Head of caudate nucleus (tissue), 42 donors: ENCODE results near the gene KLF3.
"Not testable (repeated sequence)": the region's sequence is repeated elsewhere in the genome, so short reads cannot be mapped to it uniquely, and the experiment has no call there.

Source experiments
- DNase-seq, 42 donors: peaks; one replicate each; pipeline versions ENCODE4 v3.0.0 to v3.0.0-alpha.2; 2020 to 2021; ENCODE audit warnings: mixed read lengths in 7 of 42
- intact Hi-C: fragments of 100-400 bp; cut with DNase I; formaldehyde crosslinking; loops from one replicate; pipeline ENCODE4 v1.15.0; 2022

KLF3 gene

GRCh38 chr4:38663801-38664705 is at the start of gene KLF3:
Gene KLF3, plus strand, starts transcription at chr4:38664199. Its CDS starts 16,427 bp downstream, at chr4:38680626.
- intact Hi-C loops = loop anchor here (2.0 to 10.0 kb wide), 3 partner anchors 52 to 979 kb away; partner anchors contain the start of gene RELL1

DNA sequence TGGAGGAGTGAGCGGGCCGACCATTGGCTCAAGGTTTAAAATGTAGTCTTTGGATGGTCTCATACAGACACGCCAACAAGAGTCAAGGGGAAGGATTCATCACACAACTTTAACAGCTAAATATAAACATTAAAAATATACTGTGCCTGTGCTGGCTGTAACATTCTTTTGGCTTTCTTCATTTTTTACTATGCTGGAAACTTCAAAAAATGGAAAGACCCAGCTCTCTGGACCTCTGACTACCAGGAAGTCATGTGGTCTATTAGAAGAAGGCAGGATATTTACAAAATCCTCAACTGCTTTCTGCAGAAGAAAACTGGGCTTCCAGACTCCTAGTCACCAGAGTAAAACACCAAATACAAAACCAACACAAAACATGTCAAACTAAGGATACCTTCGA is 49.8 kb upstream of the KLF3 start:
- no peak for DNase-seq
- intact Hi-C loops = loop anchor here (5.0 kb wide), 1 partner anchor 48 kb away; the partner anchor contains the start of gene KLF3

More at GRCh38 chr4:38663801-38664705, at the start of gene KLF3:
- peak; percentile 75 to 97 (median 92) for DNase-seq

DNA sequence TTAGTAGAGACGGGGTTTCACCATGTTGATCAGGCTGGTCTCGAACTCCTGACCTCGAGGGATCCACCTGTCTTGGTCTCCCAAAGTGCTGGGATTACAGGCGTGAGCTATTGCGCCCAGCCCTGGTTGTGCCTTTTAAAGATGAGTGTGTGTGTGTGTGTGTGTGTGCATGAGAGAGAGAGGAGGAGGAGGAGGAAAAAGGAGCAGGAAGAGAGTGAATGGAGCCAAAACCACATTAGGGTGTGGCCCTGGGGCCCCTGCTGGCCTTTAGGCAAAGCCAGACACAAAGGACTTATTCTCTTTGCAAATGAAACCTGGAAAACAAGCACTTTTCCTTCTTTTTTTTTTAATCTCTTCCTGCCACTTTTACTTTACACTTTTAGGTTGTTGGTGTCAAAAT is 48.2 kb upstream of the KLF3 start:
- no peak for DNase-seq
- intact Hi-C loops = no loop called here

GRCh38 chr4:38618505-38618904 is 45.5 kb upstream of the KLF3 start:
- DNase-seq = no peak
- intact Hi-C loops = no loop called here

GRCh38 chr4:38619316-38619715 is 44.7 kb upstream of the KLF3 start:
- intact Hi-C loops = no loop called here
- no peak for DNase-seq

DNA sequence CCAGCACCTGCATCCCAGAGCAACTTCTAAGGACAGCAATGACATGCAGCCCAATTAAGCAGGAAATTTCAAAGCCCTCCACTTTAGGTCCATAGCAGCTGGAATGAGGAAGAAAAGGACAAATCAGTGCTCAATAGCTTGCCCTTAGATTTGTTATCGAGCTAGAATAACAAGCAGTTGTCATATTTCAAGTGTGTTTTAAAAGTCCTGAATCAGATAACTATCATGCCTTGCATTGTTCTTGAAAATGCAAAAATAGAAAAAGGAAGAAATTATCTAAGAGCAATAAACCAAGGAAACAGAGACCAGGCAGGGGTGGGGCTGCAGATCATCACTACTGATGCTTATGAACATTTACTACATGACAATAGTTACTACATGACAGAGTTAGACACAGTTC is 43.9 kb upstream of the KLF3 start:
- intact Hi-C loops = no loop called here

GRCh38 chr4:38620527-38621027 is 43.4 kb upstream of the KLF3 start:
- DNase-seq = no peak
- intact Hi-C loops = no loop called here

More for the DNA sequence above, 43.9 kb upstream of the KLF3 start:
- no peak for DNase-seq

DNA sequence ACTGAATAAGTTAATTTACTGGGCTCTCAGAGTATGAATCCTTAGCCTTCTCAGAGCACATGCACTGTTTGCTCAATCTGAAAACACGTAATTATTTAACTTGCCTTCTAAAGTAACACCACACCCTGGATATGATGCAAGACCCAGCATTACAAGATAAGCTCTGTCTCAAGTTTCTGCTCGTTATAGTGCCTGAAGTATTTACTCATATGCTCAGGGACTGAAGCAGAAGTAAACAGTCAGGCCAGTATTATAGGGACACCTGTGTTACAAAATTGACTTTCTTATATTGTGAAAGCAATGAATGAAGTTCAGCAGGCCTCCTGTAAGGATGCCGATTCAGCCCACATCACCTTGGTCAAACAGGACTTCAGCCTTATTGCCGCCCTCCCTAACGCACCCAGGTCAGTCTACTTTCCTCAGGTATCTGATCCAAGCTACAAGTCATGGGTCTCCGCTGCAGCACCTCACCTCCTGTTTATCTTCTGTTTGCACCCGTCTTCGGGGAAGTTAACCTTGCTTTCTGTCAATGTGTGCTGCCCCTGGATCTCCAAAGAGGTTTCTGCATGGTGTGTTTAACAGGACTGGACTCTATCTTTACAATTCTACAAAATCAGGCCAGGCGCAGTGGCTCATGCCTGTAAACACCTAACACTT is 42.8 kb upstream of the KLF3 start:
- intact Hi-C loops = no loop called here
- DNase-seq = no peak

GRCh38 chr4:38621831-38622230 is 42.2 kb upstream of the KLF3 start:
- intact Hi-C loops = no loop called here

GRCh38 chr4:38622340-38622739 is 41.7 kb upstream of the KLF3 start:
- DNase-seq, intact Hi-C loops: not testable (repeated sequence)

More at GRCh38 chr4:38621831-38622230, 42.2 kb upstream of the KLF3 start:
- DNase-seq = no peak

DNA sequence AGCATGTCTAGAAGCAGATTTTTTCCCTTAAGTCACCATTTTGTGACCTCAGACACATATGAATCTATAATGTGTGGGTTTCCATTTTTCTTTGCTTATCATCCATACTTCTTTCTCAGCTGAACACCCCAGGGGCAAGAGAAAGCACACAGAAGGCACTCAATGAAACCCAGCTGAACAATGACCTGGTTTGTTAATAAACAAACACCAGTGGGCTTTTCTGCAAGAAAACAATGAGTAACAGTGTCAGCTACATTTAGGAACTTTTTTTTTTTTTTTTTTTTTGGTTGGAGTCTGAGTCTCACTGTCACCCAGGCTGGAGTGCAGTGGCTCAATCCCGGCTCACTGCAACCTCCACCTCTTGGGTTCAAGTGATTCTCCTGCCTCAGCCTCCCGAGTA is 40.7 kb upstream of the KLF3 start:
- intact Hi-C loops = no loop called here
- DNase-seq = peak in 4 of 42 donors; percentile 12 to 33 (median 22)

- no peak for DNase-seq
- intact Hi-C loops = no loop called here
Observed at GRCh38 chr4:38624311-38624710, 39.7 kb upstream of the KLF3 start.

- no peak for DNase-seq
- intact Hi-C loops = no loop called here
Observed at GRCh38 chr4:38625508-38625907, 38.5 kb upstream of the KLF3 start.

- DNase-seq, intact Hi-C loops: not testable (repeated sequence)
Observed at GRCh38 chr4:38626901-38627444, 37.0 kb upstream of the KLF3 start.

DNA sequence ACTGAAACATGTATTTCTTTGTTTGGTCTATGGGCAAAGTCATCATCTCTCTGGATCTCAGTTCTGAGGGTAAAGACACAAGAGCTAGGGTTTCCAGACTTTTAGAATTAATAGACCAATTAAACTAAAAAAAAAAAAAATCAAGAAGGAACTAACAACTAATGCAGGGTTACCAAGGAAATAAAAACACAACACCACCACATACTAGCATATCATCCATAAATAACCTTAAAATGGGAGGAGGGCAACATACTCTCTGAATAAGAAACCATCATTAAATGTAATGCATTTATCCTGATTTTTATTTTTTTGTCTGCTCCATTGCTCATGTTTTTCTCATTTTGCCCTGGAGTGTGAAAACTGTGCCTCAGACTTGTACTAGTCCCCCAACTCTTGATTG is 33.5 kb upstream of the KLF3 start:
- intact Hi-C loops = no loop called here
- DNase-seq = no peak

GRCh38 chr4:38634047-38634759 is 29.8 kb upstream of the KLF3 start:
- intact Hi-C loops = no loop called here
- DNase-seq = no peak

DNA sequence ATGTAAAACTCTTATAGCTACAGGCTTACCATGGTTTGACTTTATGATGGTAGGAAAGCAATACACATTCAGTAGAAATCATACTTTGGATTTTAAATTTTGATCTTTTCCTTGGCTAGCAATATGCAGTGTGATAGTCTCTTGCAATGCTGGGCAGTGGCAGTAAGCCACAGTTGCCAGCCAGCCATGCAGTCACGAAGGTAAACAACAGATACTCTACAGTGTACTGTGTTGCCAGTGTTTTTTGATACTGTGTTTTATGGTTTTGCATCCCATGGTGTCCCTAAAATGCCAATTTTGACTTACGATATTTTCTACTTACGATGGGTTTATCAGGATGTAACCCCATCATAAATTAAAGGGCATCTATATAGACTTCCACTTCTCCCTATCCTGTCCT is 24.8 kb upstream of the KLF3 start:
- intact Hi-C loops = no loop called here
- no peak for DNase-seq

- intact Hi-C loops = no loop called here
Observed at GRCh38 chr4:38641811-38642210, 22.2 kb upstream of the KLF3 start.

DNA sequence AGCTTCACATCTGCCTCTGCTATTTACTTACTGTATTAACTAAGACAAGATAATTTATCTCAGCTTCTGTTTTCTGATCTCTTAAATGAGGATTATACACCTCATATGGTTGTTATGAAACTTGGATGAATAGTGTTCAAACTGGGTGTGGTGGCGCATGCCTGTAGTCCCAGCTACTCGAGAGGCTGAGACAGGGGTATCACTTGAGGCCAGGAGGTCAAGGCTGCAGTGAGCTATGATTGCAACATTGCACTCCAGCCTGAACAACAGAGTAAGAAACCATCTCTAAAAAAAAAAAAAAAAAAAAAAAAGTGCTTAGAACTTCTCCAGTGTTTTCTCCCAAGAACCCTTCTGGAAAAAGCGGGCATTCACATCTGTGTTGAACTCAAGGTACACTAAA is 19.8 kb upstream of the KLF3 start:
- DNase-seq = no peak
- intact Hi-C loops = no loop called here

More at GRCh38 chr4:38641811-38642210, 22.2 kb upstream of the KLF3 start:
- DNase-seq = no peak
